ENCODE data around the gene ST13.
"Not testable (repeated sequence)": the region's sequence is repeated elsewhere in the genome, so short reads cannot be mapped to it uniquely, and the experiment has no call there.

DNA sequence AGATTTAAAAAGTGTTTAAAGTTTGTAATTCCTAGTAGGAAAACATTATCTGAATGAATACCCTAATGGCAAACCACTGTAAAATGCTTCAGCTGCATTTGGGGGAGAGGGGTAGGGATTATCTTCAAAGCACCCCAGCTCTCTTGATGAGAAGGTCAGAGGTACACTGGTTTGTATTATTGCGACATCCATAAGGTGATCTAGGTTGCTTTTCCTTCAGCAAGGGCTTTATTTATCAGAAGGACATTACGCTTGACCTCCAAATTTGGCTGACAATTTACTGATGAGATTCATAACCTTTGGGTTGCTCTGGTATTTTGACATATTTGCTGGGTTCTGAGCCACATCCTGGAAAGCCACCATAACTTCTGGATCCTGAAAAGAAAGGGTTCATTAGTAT lies 30.1 kb downstream of the ST13 start:
- TF ChIP-seq, protein P1, sequence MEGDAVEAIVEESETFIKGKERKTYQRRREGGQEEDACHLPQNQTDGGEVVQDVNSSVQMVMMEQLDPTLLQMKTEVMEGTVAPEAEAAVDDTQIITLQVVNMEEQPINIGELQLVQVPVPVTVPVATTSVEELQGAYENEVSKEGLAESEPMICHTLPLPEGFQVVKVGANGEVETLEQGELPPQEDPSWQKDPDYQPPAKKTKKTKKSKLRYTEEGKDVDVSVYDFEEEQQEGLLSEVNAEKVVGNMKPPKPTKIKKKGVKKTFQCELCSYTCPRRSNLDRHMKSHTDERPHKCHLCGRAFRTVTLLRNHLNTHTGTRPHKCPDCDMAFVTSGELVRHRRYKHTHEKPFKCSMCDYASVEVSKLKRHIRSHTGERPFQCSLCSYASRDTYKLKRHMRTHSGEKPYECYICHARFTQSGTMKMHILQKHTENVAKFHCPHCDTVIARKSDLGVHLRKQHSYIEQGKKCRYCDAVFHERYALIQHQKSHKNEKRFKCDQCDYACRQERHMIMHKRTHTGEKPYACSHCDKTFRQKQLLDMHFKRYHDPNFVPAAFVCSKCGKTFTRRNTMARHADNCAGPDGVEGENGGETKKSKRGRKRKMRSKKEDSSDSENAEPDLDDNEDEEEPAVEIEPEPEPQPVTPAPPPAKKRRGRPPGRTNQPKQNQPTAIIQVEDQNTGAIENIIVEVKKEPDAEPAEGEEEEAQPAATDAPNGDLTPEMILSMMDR (conservative IDR thresholded peaks at IDR 0.05 in 1 of 2, IDR thresholded peaks at IDR 0.05 in 1 of 2; ENCODE audit: extremely low read depth in 1 of 2, insufficient read depth in 1 of 2, low read depth in 1 of 2, low read length in 2 of 2) = not testable (repeated sequence)
- TF ChIP-seq EZH2 (IDR thresholded peaks at IDR 0.05; ENCODE audit: borderline replicate concordance, low read length) = not testable (repeated sequence)

Measured in mammary epithelial cell (primary cell).